Measurements from ENCODE around the gene ASIC2. TPM values are rescaled to one million over a fixed set of nuclear protein-coding genes. Genes with fewer than 3 reads are reported as not detected.

Gene ASIC2
- total RNA-seq, 1 donor from 2014 or later: not detected

GRCh38 chr17:33009636-33010035 lies 283.5 kb downstream of the ASIC2 start:
- no peaks in the 10 kb centered on the region for H3K9me3 ChIP-seq
- H3K4me1 ChIP-seq: no peaks in the 10 kb centered on the region
- intact Hi-C loops (cut with DNase I): no loop called here
- DNase-seq (ENCODE audit: low spot score in 2 of 2): no peak
- H3K27me3 ChIP-seq: no peaks in the 10 kb centered on the region
- no peak overlapping the region for H3K4me3 ChIP-seq
- no peak overlapping the region for H3K27ac ChIP-seq
- TF ChIP-seq, protein P1, sequence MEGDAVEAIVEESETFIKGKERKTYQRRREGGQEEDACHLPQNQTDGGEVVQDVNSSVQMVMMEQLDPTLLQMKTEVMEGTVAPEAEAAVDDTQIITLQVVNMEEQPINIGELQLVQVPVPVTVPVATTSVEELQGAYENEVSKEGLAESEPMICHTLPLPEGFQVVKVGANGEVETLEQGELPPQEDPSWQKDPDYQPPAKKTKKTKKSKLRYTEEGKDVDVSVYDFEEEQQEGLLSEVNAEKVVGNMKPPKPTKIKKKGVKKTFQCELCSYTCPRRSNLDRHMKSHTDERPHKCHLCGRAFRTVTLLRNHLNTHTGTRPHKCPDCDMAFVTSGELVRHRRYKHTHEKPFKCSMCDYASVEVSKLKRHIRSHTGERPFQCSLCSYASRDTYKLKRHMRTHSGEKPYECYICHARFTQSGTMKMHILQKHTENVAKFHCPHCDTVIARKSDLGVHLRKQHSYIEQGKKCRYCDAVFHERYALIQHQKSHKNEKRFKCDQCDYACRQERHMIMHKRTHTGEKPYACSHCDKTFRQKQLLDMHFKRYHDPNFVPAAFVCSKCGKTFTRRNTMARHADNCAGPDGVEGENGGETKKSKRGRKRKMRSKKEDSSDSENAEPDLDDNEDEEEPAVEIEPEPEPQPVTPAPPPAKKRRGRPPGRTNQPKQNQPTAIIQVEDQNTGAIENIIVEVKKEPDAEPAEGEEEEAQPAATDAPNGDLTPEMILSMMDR (IDR thresholded peaks at IDR 0.05): no peak
- H3K36me3 ChIP-seq: no peaks in the 10 kb centered on the region

- Histone ChIP-seq H3K27me3 (no peaks in the 10 kb centered on the region), H3K9me3 (no peaks in the 10 kb centered on the region), H3K4me1 (no peaks in the 10 kb centered on the region), H3K36me3 (no peaks in the 10 kb centered on the region), H3K27ac (no peak overlapping the region), H3K4me3 (no peak overlapping the region)
- no peak for DNase-seq (ENCODE audit: low spot score in 2 of 2)
- TF ChIP-seq, protein P1 (IDR thresholded peaks at IDR 0.05): no peak
- intact Hi-C loops (cut with DNase I): no loop called here
Measured at GRCh38 chr17:33007186-33007585, 285.9 kb downstream of the ASIC2 start.

DNA sequence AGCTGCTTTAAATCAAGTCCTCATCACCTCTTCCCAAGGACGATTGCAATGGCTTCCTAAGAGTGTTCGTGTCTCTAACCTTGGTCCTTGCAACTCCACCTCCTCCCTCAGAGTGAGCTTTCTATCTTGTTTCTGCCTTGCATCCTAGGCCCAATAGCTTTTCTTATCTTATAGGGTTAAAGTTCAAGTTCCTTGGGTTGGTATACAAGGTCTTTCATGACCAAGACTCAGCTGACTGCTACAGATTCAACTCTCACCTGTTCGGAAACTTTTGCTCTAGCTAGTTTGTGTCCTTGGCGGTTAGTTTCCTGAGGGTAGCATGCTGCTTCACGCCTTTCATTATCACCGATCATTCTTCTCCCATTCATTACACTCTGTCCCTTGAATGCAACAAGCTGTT lies 290.8 kb downstream of the ASIC2 start:
- Histone ChIP-seq H3K9me3 (no peaks in the 10 kb centered on the region), H3K27ac (no peak overlapping the region), H3K4me3 (no peak overlapping the region), H3K36me3 (no peaks in the 10 kb centered on the region), H3K4me1 (peaks cover 0 to 3% of the 10 kb centered on the region in 2 donors), H3K27me3 (no peaks in the 10 kb centered on the region)
- TF ChIP-seq, protein P1 (IDR thresholded peaks at IDR 0.05): no peak
- intact Hi-C loops (cut with DNase I): no loop called here
- DNase-seq (ENCODE audit: low spot score in 2 of 2): peak in 1 of 2 donors; percentile 11

GRCh38 chr17:32998887-32999228 lies 294.2 kb downstream of the ASIC2 start:
- intact Hi-C loops (cut with DNase I): loop anchor here (10.0 kb wide), 1 partner anchor 514 kb away; the partner anchor contains the start of gene CDK5R1
- DNase-seq (ENCODE audit: low spot score in 2 of 2): no peak
- TF ChIP-seq, protein P1 (IDR thresholded peaks at IDR 0.05): no peak

DNA sequence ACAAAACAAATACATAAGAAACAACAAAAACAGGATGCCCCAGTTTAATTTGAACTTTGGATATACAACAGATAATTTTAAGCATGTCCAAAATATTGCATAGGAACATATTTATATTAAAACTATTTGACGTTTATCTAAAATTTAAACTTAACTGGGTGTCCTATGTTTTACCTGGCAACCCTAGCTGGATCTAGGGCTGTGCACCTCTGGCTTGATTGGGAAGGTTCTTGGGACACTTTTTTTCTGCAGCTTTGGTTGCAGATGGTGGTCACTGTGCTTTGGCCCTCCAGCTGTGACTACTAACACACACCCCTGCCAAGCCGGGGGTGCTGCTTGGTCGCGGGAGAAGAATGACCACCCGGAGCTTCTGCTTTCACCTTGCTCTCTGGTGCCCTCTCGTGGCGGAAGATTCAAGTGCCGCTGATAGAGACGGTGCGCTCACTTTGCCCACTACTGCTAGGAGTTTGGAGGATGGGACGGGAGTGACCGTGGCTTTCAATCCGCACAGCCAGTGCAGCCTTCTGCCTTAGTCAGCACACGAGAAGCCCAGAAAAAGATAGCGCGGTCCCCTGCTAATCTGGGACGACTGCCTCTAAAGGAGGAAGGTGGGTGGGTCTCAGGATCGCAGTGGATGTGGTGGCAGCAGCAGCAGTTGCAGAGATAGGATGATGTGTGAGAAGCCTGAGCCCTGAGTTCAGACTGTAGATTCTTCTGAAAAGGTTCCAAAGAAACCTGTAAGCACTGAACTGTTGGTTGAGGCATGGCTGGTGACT lies 294.8 kb downstream of the ASIC2 start:
- Histone ChIP-seq H3K9me3 (no peaks in the 10 kb centered on the region), H3K4me3 (no peak overlapping the region), H3K27ac (no peak overlapping the region), H3K36me3 (no peaks in the 10 kb centered on the region), H3K4me1 (peaks cover 0 to 3% of the 10 kb centered on the region in 2 donors), H3K27me3 (no peaks in the 10 kb centered on the region)
- intact Hi-C loops (cut with DNase I): loop anchor here (10.0 kb wide), 1 partner anchor 513 kb away; the partner anchor contains the start of gene CDK5R1
- peak in 1 of 2 donors; percentile 86 for DNase-seq (ENCODE audit: low spot score in 2 of 2)
- TF ChIP-seq, protein P1 (IDR thresholded peaks at IDR 0.05): peak; percentile 69 to 89 (median 87)

More at GRCh38 chr17:32998887-32999228, 294.2 kb downstream of the ASIC2 start:
- H3K9me3 ChIP-seq: no peaks in the 10 kb centered on the region
- H3K4me3 ChIP-seq: no peak overlapping the region
- no peaks in the 10 kb centered on the region for H3K36me3 ChIP-seq
- H3K27me3 ChIP-seq: no peaks in the 10 kb centered on the region
- peaks cover 0 to 3% of the 10 kb centered on the region in 2 donors for H3K4me1 ChIP-seq
- no peak overlapping the region for H3K27ac ChIP-seq

Measured in ascending aorta (tissue), 2 donors.